Type B pancreatic cell (in vitro differentiated cells): ENCODE measurements around the gene SYNJ1. TPM values are rescaled to one million over a fixed set of nuclear protein-coding genes. Genes with fewer than 3 reads are reported as not detected.

ENCODE experiments used
- DNase-seq: peaks from one replicate; pipeline ENCODE4 v3.0.0; 2021; ENCODE audit warnings: mixed read lengths; ENCODE audit not compliant: unreplicated experiment; ENCODE audit errors: extremely low spot score
- H3K27ac Mint-ChIP-seq: 2 replicates; pipeline ENCODE4 v1.8.0; 2021; ENCODE audit warnings: mild to moderate bottlenecking, mixed read lengths
- H3K27me3 Mint-ChIP-seq: 2 replicates; pipeline ENCODE4 v1.8.0; 2021; ENCODE audit warnings: mixed read lengths
- H3K36me3 Mint-ChIP-seq: 2 replicates; pipeline ENCODE4 v1.8.0; 2021; ENCODE audit warnings: mixed read lengths
- H3K4me1 Mint-ChIP-seq: one replicate; pipeline ENCODE4 v1.8.0; 2021; ENCODE audit warnings: mixed read lengths; ENCODE audit not compliant: unreplicated experiment
- H3K4me3 Mint-ChIP-seq: 2 replicates; pipeline ENCODE4 v1.8.0; 2021; ENCODE audit warnings: mild to moderate bottlenecking, mixed read lengths
- H3K9me3 Mint-ChIP-seq: 2 replicates; pipeline ENCODE4 v1.8.0; 2021; ENCODE audit warnings: mixed read lengths
- total RNA-seq: library from RNA; stranded (reverse); gene quantifications from 2 replicates; pipeline ENCODE4 v1.2.1, GENCODE V29; 2021; ENCODE audit warnings: low replicate concordance
- TF ChIP-seq, protein P1 (sequence below): fragments of 200-600 bp; sonication (generic); conservative IDR thresholded peaks from 2 replicates; pipeline ENCODE4 v1.5.0; 2021; ENCODE audit warnings: antibody characterized with exemption, mild to moderate bottlenecking

Gene SYNJ1
- total RNA-seq, 1 donor from 2014 or later: 12.0 TPM

DNA sequence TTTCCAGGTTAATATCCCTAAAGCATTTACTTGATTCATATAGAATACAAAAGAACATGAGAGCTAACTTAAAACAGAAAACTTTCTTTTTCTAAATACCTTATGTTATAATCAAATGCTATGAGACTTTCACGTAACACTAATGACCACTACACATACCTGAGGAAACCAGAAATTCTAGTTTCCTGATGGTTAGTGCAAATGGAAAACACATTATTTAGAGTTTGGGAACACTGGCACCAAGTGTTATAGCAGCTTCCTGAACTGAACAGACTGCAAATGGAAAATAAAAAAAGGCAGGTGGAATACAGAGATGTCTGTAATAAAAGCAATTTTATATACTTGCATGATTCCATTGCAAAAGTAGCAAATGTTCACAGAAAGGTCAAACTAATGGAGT lies 28.3 kb upstream of the SYNJ1 start:
- Mint-ChIP-seq H3K4me3 (peak overlapping the region; percentile 43), H3K4me1 (no peaks in the 10 kb centered on the region), H3K27me3 (no peaks in the 10 kb centered on the region), H3K9me3 (no peaks in the 10 kb centered on the region), H3K36me3 (peaks cover 54% of the 10 kb centered on the region), H3K27ac (peak overlapping the region; percentile 55)
- TF ChIP-seq, protein P1, sequence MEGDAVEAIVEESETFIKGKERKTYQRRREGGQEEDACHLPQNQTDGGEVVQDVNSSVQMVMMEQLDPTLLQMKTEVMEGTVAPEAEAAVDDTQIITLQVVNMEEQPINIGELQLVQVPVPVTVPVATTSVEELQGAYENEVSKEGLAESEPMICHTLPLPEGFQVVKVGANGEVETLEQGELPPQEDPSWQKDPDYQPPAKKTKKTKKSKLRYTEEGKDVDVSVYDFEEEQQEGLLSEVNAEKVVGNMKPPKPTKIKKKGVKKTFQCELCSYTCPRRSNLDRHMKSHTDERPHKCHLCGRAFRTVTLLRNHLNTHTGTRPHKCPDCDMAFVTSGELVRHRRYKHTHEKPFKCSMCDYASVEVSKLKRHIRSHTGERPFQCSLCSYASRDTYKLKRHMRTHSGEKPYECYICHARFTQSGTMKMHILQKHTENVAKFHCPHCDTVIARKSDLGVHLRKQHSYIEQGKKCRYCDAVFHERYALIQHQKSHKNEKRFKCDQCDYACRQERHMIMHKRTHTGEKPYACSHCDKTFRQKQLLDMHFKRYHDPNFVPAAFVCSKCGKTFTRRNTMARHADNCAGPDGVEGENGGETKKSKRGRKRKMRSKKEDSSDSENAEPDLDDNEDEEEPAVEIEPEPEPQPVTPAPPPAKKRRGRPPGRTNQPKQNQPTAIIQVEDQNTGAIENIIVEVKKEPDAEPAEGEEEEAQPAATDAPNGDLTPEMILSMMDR: no peak
- DNase-seq: no peak

DNA sequence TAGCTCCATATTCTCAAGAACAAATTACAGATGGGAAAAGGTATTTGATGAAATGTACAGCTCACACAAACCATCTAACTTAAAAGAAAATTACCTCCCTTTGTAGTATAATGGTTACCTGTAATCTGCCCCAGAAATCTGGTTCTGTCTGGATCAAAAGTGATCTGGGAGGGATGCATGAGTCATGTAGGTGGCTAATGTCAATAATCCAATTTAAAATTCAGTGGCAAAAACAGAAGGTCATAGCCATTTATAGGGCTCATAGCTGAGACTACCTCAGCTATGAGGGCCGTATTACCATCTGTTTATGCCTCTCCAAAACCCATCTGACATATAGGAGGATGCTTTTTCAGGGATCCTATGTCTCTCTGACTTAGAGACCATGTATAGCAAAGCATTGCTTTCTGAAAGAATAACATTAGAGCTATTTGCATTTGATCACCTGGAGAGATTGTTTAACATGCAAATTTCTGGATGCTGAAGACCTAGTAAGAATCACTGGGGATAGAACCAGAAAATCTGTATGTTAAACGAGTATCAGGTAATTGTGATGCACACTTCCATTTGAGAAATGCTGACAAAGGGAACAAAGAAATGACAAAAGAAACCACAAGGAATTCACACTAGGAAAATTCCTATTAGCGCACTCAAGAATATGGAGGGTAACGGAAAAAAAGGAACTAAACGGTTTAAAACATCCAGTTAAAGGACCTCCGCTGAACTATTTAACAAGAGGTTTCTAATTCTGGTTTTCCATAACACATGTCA lies 26.2 kb upstream of the SYNJ1 start:
- Mint-ChIP-seq H3K27ac (no peak overlapping the region), H3K4me1 (no peaks in the 10 kb centered on the region), H3K9me3 (no peaks in the 10 kb centered on the region), H3K4me3 (no peak overlapping the region), H3K36me3 (peaks cover 50% of the 10 kb centered on the region), H3K27me3 (no peaks in the 10 kb centered on the region)
- no peak for DNase-seq
- TF ChIP-seq, protein P1: no peak

DNA sequence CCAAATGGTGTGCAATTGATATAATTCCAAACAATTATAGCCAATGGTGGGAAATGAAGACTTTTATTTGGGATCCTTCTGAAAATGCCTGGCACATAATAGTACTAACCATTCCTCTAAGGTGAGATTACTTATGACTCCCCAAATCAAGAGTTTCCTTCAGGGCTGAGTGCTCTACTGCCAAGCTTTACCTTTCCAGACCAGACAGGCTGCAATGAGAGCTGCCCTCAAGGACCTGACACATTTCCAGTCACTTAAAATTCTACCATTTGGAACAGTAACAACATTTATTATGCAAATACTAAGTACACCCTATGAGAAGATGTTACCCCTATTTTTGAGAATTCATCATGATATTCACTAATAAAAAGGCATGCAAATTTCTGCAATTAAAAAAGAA lies 22.6 kb upstream of the SYNJ1 start:
- peaks cover 3% of the 10 kb centered on the region for H3K4me1 Mint-ChIP-seq
- TF ChIP-seq, protein P1: no peak
- peaks cover 68% of the 10 kb centered on the region for H3K36me3 Mint-ChIP-seq
- no peak overlapping the region for H3K27ac Mint-ChIP-seq
- H3K4me3 Mint-ChIP-seq: no peak overlapping the region
- no peaks in the 10 kb centered on the region for H3K9me3 Mint-ChIP-seq
- DNase-seq: no peak
- H3K27me3 Mint-ChIP-seq: no peaks in the 10 kb centered on the region

DNA sequence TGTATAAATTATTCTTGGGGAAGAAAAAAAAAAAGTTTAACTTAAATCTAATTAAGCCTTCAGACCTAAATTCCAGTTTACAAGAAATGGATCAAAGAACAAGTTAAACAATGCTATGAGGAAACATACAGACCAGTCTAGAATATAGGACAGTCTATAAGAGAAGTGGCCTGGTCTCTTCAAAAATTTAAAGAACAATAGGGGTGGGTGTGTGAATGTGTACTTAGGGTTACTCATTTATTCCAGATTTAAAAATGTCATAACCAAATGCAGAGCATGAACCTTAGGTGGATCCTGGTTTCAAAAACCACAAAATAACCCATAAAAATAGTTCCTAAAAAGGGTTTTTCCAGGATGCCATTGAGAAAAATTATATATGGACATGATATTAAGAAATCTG lies 21.8 kb upstream of the SYNJ1 start:
- DNase-seq: no peak
- Mint-ChIP-seq H3K27me3 (no peaks in the 10 kb centered on the region), H3K4me1 (peaks cover 3% of the 10 kb centered on the region), H3K9me3 (no peaks in the 10 kb centered on the region), H3K4me3 (no peak overlapping the region), H3K27ac (no peak overlapping the region), H3K36me3 (peaks cover 65% of the 10 kb centered on the region)
- TF ChIP-seq, protein P1: no peak

DNA sequence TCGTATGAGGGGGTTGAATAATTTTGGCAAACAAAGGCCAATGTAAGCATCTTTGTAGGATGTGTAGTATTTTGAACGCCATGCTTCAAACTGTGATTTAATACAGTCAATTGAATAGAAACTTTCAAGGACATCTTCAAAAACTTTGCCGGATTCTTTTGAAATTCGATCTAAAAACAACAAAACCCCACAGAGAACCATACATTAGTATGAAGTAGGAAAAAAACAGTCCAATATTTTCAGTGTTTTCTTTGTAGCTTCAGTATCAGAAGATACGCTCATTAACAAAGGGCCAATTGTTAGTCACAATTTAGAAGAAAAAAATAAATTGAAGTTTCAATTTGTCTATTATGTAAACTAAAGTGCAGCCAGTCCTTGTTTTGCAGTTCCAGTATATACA lies 20.7 kb upstream of the SYNJ1 start:
- TF ChIP-seq, protein P1: no peak
- H3K27me3 Mint-ChIP-seq: no peaks in the 10 kb centered on the region
- peaks cover 64% of the 10 kb centered on the region for H3K36me3 Mint-ChIP-seq
- H3K9me3 Mint-ChIP-seq: no peaks in the 10 kb centered on the region
- no peak overlapping the region for H3K4me3 Mint-ChIP-seq
- peaks cover 3% of the 10 kb centered on the region for H3K4me1 Mint-ChIP-seq
- DNase-seq: no peak
- H3K27ac Mint-ChIP-seq: no peak overlapping the region
